SK-N-SH (cell line): Measurements from ENCODE around the gene RHOBTB1. TPM values are rescaled to one million over a fixed set of nuclear protein-coding genes. Genes with fewer than 3 reads are reported as not detected.

ENCODE experiments used
- CTCF ChIA-PET: fragments of 300-600, 350-600 bp; formaldehyde crosslinking; extraction: SDS; loops from one replicate; lab custom pipeline; 2021; lab: Yijun Ruan, JAX
- POLR2A ChIA-PET: fragments of 350-600 bp; sonication (Branson Sonifier 250); formaldehyde crosslinking; extraction: SDS; loops from one replicate; lab custom pipeline; 2020; ENCODE audit warnings: antibody characterized with exemption, inconsistent platforms; lab: Yijun Ruan, JAX
- DNase-seq: peaks from one replicate; pipeline ENCODE4 v3.0.0; 2012
- H2AFZ ChIP-seq: fragments of 200-600 bp; sonication (generic); 2 replicates; pipeline ENCODE4 v1.8.1; 2016; ENCODE audit warnings: antibody characterized with exemption, mild to moderate bottlenecking, low read depth
- H3F3A ChIP-seq: fragments of 200-600 bp; sonication (generic); replicated peaks from 2 replicates; pipeline ENCODE3; 2016; ENCODE audit warnings: antibody characterized with exemption, mild to moderate bottlenecking; ENCODE audit not compliant: insufficient read depth
- H3K27ac ChIP-seq, 2 experiments: fragments of 200-500 bp in 1 of 2; fragments of 200-600 bp in 1 of 2; sonication (Bioruptor generic) in 1 of 2; sonication (generic), shearing (Covaris generic) in 1 of 2; 2 replicates each; pipeline versions ENCODE4 v1.5.1 to v1.6.1; 2014 to 2016; ENCODE audit warnings: low read depth in 2 of 2, inconsistent platforms in 1 of 2, low read length in 1 of 2, mild to moderate bottlenecking in 1 of 2, mixed read lengths in 1 of 2
- H3K27me3 ChIP-seq: fragments of 200-600 bp; sonication (generic), shearing (Covaris generic); 2 replicates; pipeline ENCODE4 v1.6.1; 2016; ENCODE audit warnings: mixed run types; ENCODE audit not compliant: insufficient read depth
- H3K36me3 ChIP-seq, 2 experiments: fragments of 200-500 bp in 1 of 2; fragments of 200-600 bp in 1 of 2; sonication (Bioruptor generic) in 1 of 2; sonication (generic) in 1 of 2; replicated peaks in 1 of 2; 2 replicates each; pipeline versions ENCODE3 to v1.5.1; 2014 to 2016; ENCODE audit warnings: low read length in 1 of 2, mild to moderate bottlenecking in 1 of 2; ENCODE audit not compliant: insufficient read depth in 2 of 2, control insufficient read depth in 1 of 2
- H3K4me1 ChIP-seq, 2 experiments: fragments of 200-500 bp in 1 of 2; fragments of 200-600 bp in 1 of 2; sonication (Bioruptor generic) in 1 of 2; sonication (generic), shearing (Covaris generic) in 1 of 2; 2 replicates each; pipeline versions ENCODE4 v1.5.1 to v1.6.1; 2014 to 2016; ENCODE audit warnings: low read depth in 1 of 2, low read length in 1 of 2, mixed run types in 1 of 2; ENCODE audit not compliant: insufficient read depth in 2 of 2, control insufficient read depth in 1 of 2
- H3K4me2 ChIP-seq: fragments of 200-600 bp; sonication (generic), shearing (Covaris generic); 2 replicates; pipeline ENCODE4 v1.6.1; 2017; ENCODE audit warnings: mixed run types
- H3K4me3 ChIP-seq, 2 experiments: fragments of 200-500 bp in 1 of 2; fragments of 200-600 bp in 1 of 2; sonication (Bioruptor generic) in 1 of 2; sonication (generic), shearing (Covaris generic) in 1 of 2; 2 replicates each; pipeline versions ENCODE4 v1.5.1 to v1.8.1; 2014 to 2016; ENCODE audit warnings: low read depth in 2 of 2, inconsistent platforms in 1 of 2, low read length in 1 of 2, mild to moderate bottlenecking in 1 of 2, mixed read lengths in 1 of 2, moderate library complexity in 1 of 2
- H3K79me2 ChIP-seq: fragments of 200-600 bp; sonication (generic); 2 replicates; pipeline ENCODE4 v1.8.1; 2017; ENCODE audit warnings: mild to moderate bottlenecking; ENCODE audit not compliant: insufficient read depth
- H3K9ac ChIP-seq: fragments of 200-600 bp; sonication (generic); 2 replicates; pipeline ENCODE4 v1.6.1; 2017; ENCODE audit warnings: mixed run types
- H3K9me2 ChIP-seq: fragments of 200-600 bp; sonication (generic); 2 replicates; pipeline ENCODE4 v1.6.1; 2017; ENCODE audit warnings: mixed run types
- H3K9me3 ChIP-seq: fragments of 200-600 bp; sonication (generic); 2 replicates; pipeline ENCODE4 v1.6.1; 2017; ENCODE audit warnings: mixed run types, mild to moderate bottlenecking, moderate library complexity
- H4K20me1 ChIP-seq: fragments of 200-600 bp; sonication (generic); 2 replicates; pipeline ENCODE4 v1.6.1; 2017; ENCODE audit warnings: mild to moderate bottlenecking, mixed run types; ENCODE audit not compliant: insufficient read depth
- CTCF ChIP-seq: fragments of 200-600 bp; sonication (generic); IDR thresholded peaks from 2 replicates; pipeline ENCODE4 v1.6.1; 2017; ENCODE audit warnings: antibody characterized with exemption, mild to moderate bottlenecking, moderate library complexity
- FOXJ3 ChIP-seq: sonication (generic); formaldehyde crosslinking; IDR thresholded peaks from 2 replicates; pipeline ENCODE4 v1.5.1; 2020; ENCODE audit warnings: mild to moderate bottlenecking, missing genetic modification reagents
- FOXM1 ChIP-seq: IDR thresholded peaks from 2 replicates; pipeline ENCODE4 v1.4.0; 2012; ENCODE audit warnings: low read depth, mild to moderate bottlenecking
- GABPA ChIP-seq: IDR thresholded peaks from 2 replicates; pipeline ENCODE4 v1.4.0; 2012; ENCODE audit warnings: low read depth, mild to moderate bottlenecking
- GATA2 ChIP-seq: sonication (generic); formaldehyde crosslinking; IDR thresholded peaks from 2 replicates; pipeline ENCODE4 v1.5.0; 2020; ENCODE audit warnings: mild to moderate bottlenecking, missing genetic modification reagents
- IRF3 ChIP-seq: fragments of 150-350 bp; IDR thresholded peaks from 2 replicates; pipeline ENCODE4 v1.6.1; 2016; ENCODE audit warnings: mild to moderate bottlenecking, low read depth, low read length
- JUND ChIP-seq: IDR thresholded peaks from 2 replicates; pipeline ENCODE4 v1.4.0; 2012
- MEF2A ChIP-seq: IDR thresholded peaks from 2 replicates; pipeline ENCODE4 v1.4.0; 2012; ENCODE audit warnings: low read depth, borderline replicate concordance
- MXI1 ChIP-seq: IDR thresholded peaks from 2 replicates; pipeline ENCODE4 v1.6.1; 2012; ENCODE audit warnings: mild to moderate bottlenecking, low read depth, low read length, improper control_type of control experiment
- NRF1 ChIP-seq: IDR thresholded peaks from 2 replicates; pipeline ENCODE4 v1.6.1; 2012; ENCODE audit warnings: low read depth, mild to moderate bottlenecking, low read length
- PBX3 ChIP-seq: IDR thresholded peaks from 2 replicates; pipeline ENCODE4; 2012
- RAD21 ChIP-seq: IDR thresholded peaks from 2 replicates; pipeline ENCODE4 v1.6.1; 2012; ENCODE audit warnings: mild to moderate bottlenecking, low read length
- REST ChIP-seq: IDR thresholded peaks from 2 replicates; pipeline ENCODE4 v1.6.1; 2012; ENCODE audit warnings: mild to moderate bottlenecking, low read depth, low read length, moderate library complexity
- RXRA ChIP-seq: IDR thresholded peaks from 2 replicates; pipeline ENCODE4 v1.4.0; 2012; ENCODE audit warnings: low read depth, mild to moderate bottlenecking, borderline replicate concordance
- SIN3A ChIP-seq: IDR thresholded peaks from 2 replicates; pipeline ENCODE4 v1.6.1; 2012; ENCODE audit warnings: low read depth, mild to moderate bottlenecking, low read length, moderate library complexity, borderline replicate concordance
- TAF1 ChIP-seq: IDR thresholded peaks from 2 replicates; pipeline ENCODE4 v1.6.1; 2012; ENCODE audit warnings: low read depth, mild to moderate bottlenecking, low read length, moderate library complexity, borderline replicate concordance
- USF2 ChIP-seq: fragments of 150-350 bp; IDR thresholded peaks from 2 replicates; pipeline ENCODE4 v1.6.1; 2017; ENCODE audit warnings: antibody characterized with exemption, low read length, low read depth, borderline replicate concordance
- WGBS: methylation state at CpG from one replicate; pipeline ENCODE4 v1.1.6; 2017; ENCODE audit warnings: low lambda C conversion rate; 5-methylcytosine and 5-hydroxymethylcytosine counted together
- polyA plus RNA-seq, 3 experiments: library from polyadenylated mRNA; depleted of rRNA; stranded (reverse); fragments of >200 nt; gene quantifications; 2 replicates each; pipeline ENCODE4 v1.2.3, GENCODE V29; 2012

RHOBTB1 gene
- polyA plus RNA-seq, 1 of the 3 experiments (the other 2 are of a cell fraction) = 10.5 TPM

GRCh38 chr10:60913657-60914056 is 30.3 kb downstream of the RHOBTB1 start:
- TF ChIP-seq GABPA (no peak), TAF1 (no peak), FOXM1 (no peak), RAD21 (no peak), REST (no peak), SIN3A (no peak), USF2 (no peak), CTCF (no peak), IRF3 (no peak), JUND (no peak), NRF1 (no peak), GATA2 (CRISPR knock-in tag) (no peak), FOXJ3 (CRISPR knock-in tag) (no peak), MEF2A (no peak), PBX3 (no peak), RXRA (no peak), MXI1 (no peak)
- no peak overlapping the region for H3K9ac ChIP-seq
- H3K27ac ChIP-seq = peak overlapping the region in 1 of 2 experiments; percentile 68; a peak in 1 of 4 replicates
- H3K4me1 ChIP-seq = peaks cover 4 to 11% of the 10 kb centered on the region in 2 experiments; a peak in 3 of 4 replicates
- POLR2A ChIA-PET = no interaction called here
- H3K9me2 ChIP-seq = no peaks in the 10 kb centered on the region
- H3K4me2 ChIP-seq = no peak overlapping the region
- 91% methylated on average over 3 of the region's 3 CpGs for WGBS
- H3K4me3 ChIP-seq = no peak overlapping the region
- no peak for DNase-seq
- H3K36me3 ChIP-seq = peaks cover 18 to 28% of the 10 kb centered on the region in 2 experiments
- no peaks in the 10 kb centered on the region for H4K20me1 ChIP-seq
- no peaks in the 10 kb centered on the region for H3K27me3 ChIP-seq
- H2AFZ ChIP-seq = no peak overlapping the region
- H3F3A ChIP-seq = peaks cover 12% of the 10 kb centered on the region
- no peaks in the 10 kb centered on the region for H3K9me3 ChIP-seq
- H3K79me2 ChIP-seq = peaks cover 14% of the 10 kb centered on the region
- CTCF ChIA-PET = no interaction called here
